Osteocyte (in vitro differentiated cells): ENCODE results near the gene MEGF9. TPM values are rescaled to one million over a fixed set of nuclear protein-coding genes. Genes with fewer than 3 reads are reported as not detected.
"Not testable (repeated sequence)": the region's sequence is repeated elsewhere in the genome, so short reads cannot be mapped to it uniquely, and the experiment has no call there.

Source experiments
- DNase-seq: peaks from one replicate; pipeline ENCODE4 v3.0.0; 2021; ENCODE audit warnings: mixed read lengths; ENCODE audit not compliant: unreplicated experiment; ENCODE audit errors: extremely low spot score
- H3K27ac Mint-ChIP-seq: one replicate; pipeline ENCODE4 v1.8.0; 2021; ENCODE audit warnings: mild to moderate bottlenecking, mixed read lengths; ENCODE audit not compliant: unreplicated experiment
- H3K27me3 Mint-ChIP-seq: one replicate; pipeline ENCODE4 v1.8.0; 2021; ENCODE audit warnings: mixed read lengths; ENCODE audit not compliant: unreplicated experiment
- H3K36me3 Mint-ChIP-seq: one replicate; pipeline ENCODE4 v1.8.0; 2021; ENCODE audit warnings: mixed read lengths; ENCODE audit not compliant: unreplicated experiment
- H3K4me1 Mint-ChIP-seq: one replicate; pipeline ENCODE4 v1.8.0; 2021; ENCODE audit warnings: mixed read lengths; ENCODE audit not compliant: unreplicated experiment
- H3K4me3 Mint-ChIP-seq: one replicate; pipeline ENCODE4 v1.8.0; 2021; ENCODE audit warnings: mild to moderate bottlenecking, moderate library complexity, mixed read lengths; ENCODE audit not compliant: unreplicated experiment
- H3K9me3 Mint-ChIP-seq: one replicate; pipeline ENCODE4 v1.8.0; 2021; ENCODE audit warnings: mixed read lengths; ENCODE audit not compliant: unreplicated experiment
- CTCF ChIP-seq: fragments of 200-600 bp; sonication (generic); IDR thresholded peaks from 2 replicates; pipeline ENCODE4 v1.5.0; 2021; ENCODE audit warnings: antibody characterized with exemption, mild to moderate bottlenecking, moderate library complexity
- total RNA-seq: library from RNA; stranded (reverse); gene quantifications from 2 replicates; pipeline ENCODE4 v1.2.1, GENCODE V29; 2021

Gene MEGF9
- total RNA-seq, 1 donor from 2014 or later, result 21.4 TPM

GRCh38 chr9:120640380-120640779, 73.9 kb downstream of the MEGF9 start:
- H3K4me3 Mint-ChIP-seq, result no peak overlapping the region
- H3K9me3 Mint-ChIP-seq, result peaks cover 16% of the 10 kb centered on the region
- no peak overlapping the region for H3K27ac Mint-ChIP-seq
- DNase-seq, result no peak
- H3K27me3 Mint-ChIP-seq, result no peaks in the 10 kb centered on the region
- TF ChIP-seq CTCF, result no peak
- peaks cover 18% of the 10 kb centered on the region for H3K4me1 Mint-ChIP-seq
- peaks cover 15% of the 10 kb centered on the region for H3K36me3 Mint-ChIP-seq

GRCh38 chr9:120637919-120638318, 76.4 kb downstream of the MEGF9 start:
- Mint-ChIP-seq H3K9me3 (peaks cover 24% of the 10 kb centered on the region), H3K4me3 (no peak overlapping the region)
- TF ChIP-seq CTCF, result no peak

GRCh38 chr9:120636194-120636957, 77.9 kb downstream of the MEGF9 start:
- no peak overlapping the region for H3K4me3 Mint-ChIP-seq
- peaks cover 24% of the 10 kb centered on the region for H3K9me3 Mint-ChIP-seq
- no peak for DNase-seq
- no peak overlapping the region for H3K27ac Mint-ChIP-seq
- no peak for TF ChIP-seq CTCF
- peaks cover 20% of the 10 kb centered on the region for H3K36me3 Mint-ChIP-seq
- H3K4me1 Mint-ChIP-seq, result no peaks in the 10 kb centered on the region
- H3K27me3 Mint-ChIP-seq, result no peaks in the 10 kb centered on the region

More at GRCh38 chr9:120637919-120638318, 76.4 kb downstream of the MEGF9 start:
- Mint-ChIP-seq H3K36me3 (peaks cover 20% of the 10 kb centered on the region), H3K4me1 (peaks cover 11% of the 10 kb centered on the region), H3K27ac (no peak overlapping the region), H3K27me3 (no peaks in the 10 kb centered on the region)
- DNase-seq, result no peak

- Mint-ChIP-seq H3K4me1 (no peaks in the 10 kb centered on the region), H3K27ac (no peak overlapping the region), H3K9me3 (peaks cover 18% of the 10 kb centered on the region), H3K27me3 (no peaks in the 10 kb centered on the region), H3K4me3 (no peak overlapping the region), H3K36me3 (peaks cover 15% of the 10 kb centered on the region)
- TF ChIP-seq CTCF, result no peak
- no peak for DNase-seq
Measured at GRCh38 chr9:120635011-120635410, 79.3 kb downstream of the MEGF9 start.

GRCh38 chr9:120630333-120630732, 83.9 kb downstream of the MEGF9 start:
- Mint-ChIP-seq H3K9me3 (peaks cover 8% of the 10 kb centered on the region), H3K27ac (no peak overlapping the region)

GRCh38 chr9:120628925-120629497, 85.3 kb downstream of the MEGF9 start:
- H3K4me1 Mint-ChIP-seq, result peaks cover 21% of the 10 kb centered on the region
- H3K27me3 Mint-ChIP-seq, H3K36me3 Mint-ChIP-seq, H3K4me3 Mint-ChIP-seq, H3K27ac Mint-ChIP-seq, DNase-seq, H3K9me3 Mint-ChIP-seq: not testable (repeated sequence)

More at GRCh38 chr9:120630333-120630732, 83.9 kb downstream of the MEGF9 start:
- no peak for TF ChIP-seq CTCF
- no peak overlapping the region for H3K4me3 Mint-ChIP-seq
- H3K27me3 Mint-ChIP-seq, result no peaks in the 10 kb centered on the region
- H3K36me3 Mint-ChIP-seq, result peaks cover 9% of the 10 kb centered on the region
- H3K4me1 Mint-ChIP-seq, result peaks cover 13% of the 10 kb centered on the region
- no peak for DNase-seq
